H1 (cell line): Measurements from ENCODE around the gene PRPF6. TPM values are rescaled to one million over a fixed set of nuclear protein-coding genes. Genes with fewer than 3 reads are reported as not detected.

ENCODE experiments used
- CTCF ChIA-PET: fragments of 300-600 bp; sonication (Branson Sonifier 250); formaldehyde crosslinking; loops from one replicate; lab custom pipeline; 2021; ENCODE audit not compliant: partially characterized antibody; lab: Charles Lee
- POLR2A ChIA-PET: fragments of 300-600 bp; sonication (Branson Sonifier 250); formaldehyde crosslinking; loops from one replicate; lab custom pipeline; 2021; ENCODE audit warnings: inconsistent platforms; ENCODE audit not compliant: partially characterized antibody; lab: Charles Lee
- DNase-seq, 2 experiments: peaks; one replicate each; pipeline versions ENCODE4 v3.0.0 to v3.0.0-alpha.2; 2010 to 2022; ENCODE audit warnings: low spot score in 2 of 2, low read depth in 1 of 2, mixed read lengths in 1 of 2
- FAIRE-seq: peaks from 2 replicates; lab custom pipeline; 2011; peaks lifted over from hg19 to GRCh38; lab: Jason Lieb, UNC
- H2AFZ ChIP-seq: 2 replicates; pipeline ENCODE4 v1.8.1; 2012; ENCODE audit warnings: low read length, inconsistent platforms
- H2AK5ac ChIP-seq: 2 replicates; pipeline ENCODE4 v1.6.1; 2013; ENCODE audit warnings: low read depth, low read length
- H2BK120ac ChIP-seq: replicated peaks from 2 replicates; pipeline ENCODE3; 2013; ENCODE audit warnings: low read depth, low read length, inconsistent platforms
- H2BK12ac ChIP-seq: 2 replicates; pipeline ENCODE4 v1.6.1; 2013; ENCODE audit warnings: low read depth, low read length
- H2BK15ac ChIP-seq: 2 replicates; pipeline ENCODE4 v1.6.1; 2013; ENCODE audit warnings: low read length
- H2BK20ac ChIP-seq: 2 replicates; pipeline ENCODE4 v1.6.1; 2013; ENCODE audit warnings: low read length
- H2BK5ac ChIP-seq: 2 replicates; pipeline ENCODE4 v1.6.1; 2013; ENCODE audit warnings: low read depth, low read length
- H3K14ac ChIP-seq: 2 replicates; pipeline ENCODE4 v1.6.1; 2013; ENCODE audit warnings: inconsistent platforms; ENCODE audit not compliant: insufficient read length
- H3K18ac ChIP-seq: 2 replicates; pipeline ENCODE4 v1.6.1; 2013; ENCODE audit warnings: low read length; ENCODE audit errors: extremely low read depth
- H3K23ac ChIP-seq: 2 replicates; pipeline ENCODE4 v1.6.1; 2013; ENCODE audit warnings: inconsistent platforms; ENCODE audit not compliant: insufficient read length
- H3K23me2 ChIP-seq: 2 replicates; pipeline ENCODE4 v1.6.1; 2013; ENCODE audit warnings: low read depth, low read length
- H3K27ac ChIP-seq: 2 replicates; pipeline ENCODE4 v1.6.1; 2011; ENCODE audit warnings: low read depth, low read length, inconsistent platforms
- H3K27me3 ChIP-seq, 4 experiments: replicated peaks in 1 of 4; 1 replicate in 1 of 4; 2 replicates in 3 of 4; pipeline versions ENCODE4 v1.6.1 to v1.8.1; 2011 to 2013; ENCODE audit warnings: low read length in 3 of 4, mild to moderate bottlenecking in 3 of 4, inconsistent platforms in 2 of 4, mixed read lengths in 2 of 4, moderate library complexity in 1 of 4; ENCODE audit not compliant: control insufficient read depth in 3 of 4, insufficient read depth in 3 of 4; ENCODE audit errors: extremely low read depth in 1 of 4
- H3K36me3 ChIP-seq, 4 experiments: 2 replicates each; pipeline versions ENCODE4 v1.6.1 to v1.8.1; 2011 to 2013; ENCODE audit warnings: mild to moderate bottlenecking in 4 of 4, low read length in 3 of 4, moderate library complexity in 2 of 4, control low read depth in 1 of 4, inconsistent platforms in 1 of 4; ENCODE audit not compliant: insufficient read depth in 4 of 4, control insufficient read depth in 2 of 4
- H3K4ac ChIP-seq: replicated peaks from 2 replicates; pipeline ENCODE3; 2013; ENCODE audit warnings: low read length, low read depth, mixed read lengths, inconsistent platforms; ENCODE audit not compliant: insufficient read length
- H3K4me1 ChIP-seq, 4 experiments: replicated peaks in 1 of 4; 1 replicate in 1 of 4; 2 replicates in 3 of 4; pipeline versions ENCODE4 v1.6.1 to v1.8.1; 2011 to 2013; ENCODE audit warnings: low read length in 3 of 4, inconsistent platforms in 2 of 4, mixed read lengths in 1 of 4; ENCODE audit not compliant: insufficient read depth in 4 of 4, control insufficient read depth in 3 of 4
- H3K4me2 ChIP-seq, 2 experiments: 2 replicates each; pipeline versions ENCODE4 v1.6.1 to v1.8.1; 2011 to 2013; ENCODE audit warnings: low read depth in 2 of 2, low read length in 2 of 2, control low read depth in 1 of 2, inconsistent platforms in 1 of 2, mild to moderate bottlenecking in 1 of 2; ENCODE audit not compliant: insufficient read depth in 1 of 2
- H3K4me3 ChIP-seq, 4 experiments: fragments of 200-600, 300-600 bp in 1 of 4; sonication (generic), shearing (Covaris generic), sonication (Bioruptor Twin) in 1 of 4; 2 replicates each; pipeline versions ENCODE4 v1.5.1 to v1.8.1; 2011 to 2016; ENCODE audit warnings: low read length in 4 of 4, low read depth in 3 of 4, control low read depth in 2 of 4, inconsistent platforms in 2 of 4, mild to moderate bottlenecking in 2 of 4, mixed read lengths in 1 of 4, moderate library complexity in 1 of 4; ENCODE audit not compliant: insufficient read depth in 2 of 4; ENCODE audit errors: extremely low read depth in 1 of 4
- H3K56ac ChIP-seq: replicated peaks from 2 replicates; pipeline ENCODE3; 2013; ENCODE audit warnings: low read depth, mild to moderate bottlenecking, mixed read lengths, low read length, inconsistent platforms; ENCODE audit not compliant: insufficient read length
- H3K79me1 ChIP-seq: 2 replicates; pipeline ENCODE4 v1.6.1; 2013; ENCODE audit warnings: low read depth, low read length, control low read depth
- H3K79me2 ChIP-seq, 2 experiments: 2 replicates each; pipeline versions ENCODE4 v1.6.1 to v1.8.1; 2012 to 2013; ENCODE audit warnings: low read length in 2 of 2, mild to moderate bottlenecking in 2 of 2, inconsistent platforms in 1 of 2; ENCODE audit not compliant: insufficient read depth in 2 of 2, control insufficient read depth in 1 of 2
- H3K9ac ChIP-seq, 4 experiments: replicated peaks in 1 of 4; 1 replicate in 1 of 4; 2 replicates in 3 of 4; pipeline versions ENCODE4 v1.6.1 to v1.8.1; 2011 to 2013; ENCODE audit warnings: low read depth in 3 of 4, low read length in 3 of 4, control low read depth in 2 of 4, mild to moderate bottlenecking in 2 of 4, moderate library complexity in 2 of 4, inconsistent platforms in 1 of 4; ENCODE audit errors: extremely low read depth in 1 of 4
- H3K9me3 ChIP-seq, 2 experiments: 2 replicates each; pipeline versions ENCODE4 v1.6.1 to v1.8.1; 2012 to 2013; ENCODE audit warnings: mild to moderate bottlenecking in 2 of 2, moderate library complexity in 2 of 2, control low read depth in 1 of 2, inconsistent platforms in 1 of 2, low read depth in 1 of 2, low read length in 1 of 2, mixed read lengths in 1 of 2; ENCODE audit not compliant: insufficient read depth in 2 of 2
- H4K20me1 ChIP-seq, 2 experiments: replicated peaks in 1 of 2; 2 replicates each; pipeline versions ENCODE3 to v1.8.1; 2011 to 2013; ENCODE audit warnings: inconsistent platforms in 2 of 2, low read length in 2 of 2, mild to moderate bottlenecking in 1 of 2; ENCODE audit not compliant: insufficient read depth in 2 of 2, control insufficient read depth in 1 of 2
- H4K5ac ChIP-seq: 2 replicates; pipeline ENCODE4 v1.6.1; 2013; ENCODE audit warnings: low read length, low read depth, mixed read lengths, inconsistent platforms; ENCODE audit not compliant: insufficient read length
- H4K8ac ChIP-seq: 2 replicates; pipeline ENCODE4 v1.8.0; 2013; ENCODE audit warnings: mild to moderate bottlenecking, moderate library complexity, low read length, inconsistent platforms; ENCODE audit not compliant: insufficient read depth; ENCODE audit errors: extremely low read depth
- H4K91ac ChIP-seq: replicated peaks from 2 replicates; pipeline ENCODE3; 2013; ENCODE audit warnings: low read length, mixed read lengths, inconsistent platforms; ENCODE audit not compliant: insufficient read length
- CBX5 ChIP-seq: fragments of 300-800, 300-1000 bp; sonication (generic); IDR thresholded peaks from 2 replicates; pipeline ENCODE4 v1.7.1; 2016; ENCODE audit warnings: antibody characterized with exemption, low read length, low read depth
- CTCF ChIP-seq, 3 experiments: IDR thresholded peaks; 1 replicate in 2 of 3; 2 replicates in 1 of 3; pipeline versions ENCODE4 v1.5.1 to v1.6.1; 2011; ENCODE audit warnings: low read length in 3 of 3, mild to moderate bottlenecking in 3 of 3, inconsistent platforms in 2 of 3, low read depth in 1 of 3, moderate library complexity in 1 of 3; ENCODE audit not compliant: insufficient read depth in 1 of 3; ENCODE audit errors: control extremely low read depth in 1 of 3
- NANOG ChIP-seq: IDR thresholded peaks from 2 replicates; pipeline ENCODE4 v1.6.1; 2011; ENCODE audit warnings: low read length, low read depth, mild to moderate bottlenecking, inconsistent platforms; ENCODE audit not compliant: insufficient read depth, poor library complexity, severe bottlenecking
- RAD21 ChIP-seq, 2 experiments: IDR thresholded peaks in 1 of 2; conservative IDR thresholded peaks in 1 of 2; 2 replicates each; pipeline ENCODE4 v1.6.1; 2011; ENCODE audit warnings: low read depth in 2 of 2, low read length in 2 of 2, improper control_type of control experiment in 1 of 2, inconsistent platforms in 1 of 2, mild to moderate bottlenecking in 1 of 2, moderate library complexity in 1 of 2
- SIN3A ChIP-seq, 2 experiments: IDR thresholded peaks in 1 of 2; conservative IDR thresholded peaks in 1 of 2; 2 replicates each; pipeline ENCODE4 v1.6.1; 2011 to 2012; ENCODE audit warnings: low read length in 2 of 2, improper control_type of control experiment in 1 of 2, low read depth in 1 of 2, mild to moderate bottlenecking in 1 of 2
- WGBS, 2 experiments: shearing (Covaris generic) in 1 of 2; methylation state at CpG; one replicate each; pipeline versions ENCODE4 v1.1.6 to v1.1.7; 2013 to 2015; ENCODE audit warnings: low lambda C conversion rate in 2 of 2, mixed read lengths in 2 of 2, inconsistent platforms in 1 of 2, low coverage in 1 of 2, missing lambda C conversion rate in 1 of 2; ENCODE audit not compliant: insufficient replicate concordance in 2 of 2, insufficient coverage in 1 of 2, insufficient read length in 1 of 2; ENCODE audit errors: extremely low coverage in 1 of 2, missing lambda C conversion rate in 1 of 2; 5-methylcytosine and 5-hydroxymethylcytosine counted together
- polyA plus RNA-seq, 7 experiments: library from polyadenylated mRNA; depleted of rRNA in 3 of 7; stranded (reverse) in 5 of 7; unstranded in 2 of 7; fragments of >200 nt in 5 of 7; fragments of 200-250 nt in 2 of 7; gene quantifications; 1 replicate in 5 of 7; 2 replicates in 1 of 7; 4 replicates in 1 of 7; pipeline versions ENCODE4 v1.2.1 to v1.2.3, GENCODE V29; 2011 to 2013; ENCODE audit warnings: missing spikeins in 2 of 7, mixed read lengths in 2 of 7
- total RNA-seq: library from RNA; stranded (reverse); fragmentation: NEBNext Ultra II Directional; extraction: Animal tissue kit (Norgen Biotek cat#: 25700); gene quantifications from 2 replicates; pipeline ENCODE4 v1.2.1, GENCODE V29; 2021

Gene PRPF6
- total and polyA plus RNA-seq, 2 of the 8 experiments (the other 6 are each of a cell fraction or from before 2014, with no cell fraction given): 27.9 to 76.9 TPM

DNA sequence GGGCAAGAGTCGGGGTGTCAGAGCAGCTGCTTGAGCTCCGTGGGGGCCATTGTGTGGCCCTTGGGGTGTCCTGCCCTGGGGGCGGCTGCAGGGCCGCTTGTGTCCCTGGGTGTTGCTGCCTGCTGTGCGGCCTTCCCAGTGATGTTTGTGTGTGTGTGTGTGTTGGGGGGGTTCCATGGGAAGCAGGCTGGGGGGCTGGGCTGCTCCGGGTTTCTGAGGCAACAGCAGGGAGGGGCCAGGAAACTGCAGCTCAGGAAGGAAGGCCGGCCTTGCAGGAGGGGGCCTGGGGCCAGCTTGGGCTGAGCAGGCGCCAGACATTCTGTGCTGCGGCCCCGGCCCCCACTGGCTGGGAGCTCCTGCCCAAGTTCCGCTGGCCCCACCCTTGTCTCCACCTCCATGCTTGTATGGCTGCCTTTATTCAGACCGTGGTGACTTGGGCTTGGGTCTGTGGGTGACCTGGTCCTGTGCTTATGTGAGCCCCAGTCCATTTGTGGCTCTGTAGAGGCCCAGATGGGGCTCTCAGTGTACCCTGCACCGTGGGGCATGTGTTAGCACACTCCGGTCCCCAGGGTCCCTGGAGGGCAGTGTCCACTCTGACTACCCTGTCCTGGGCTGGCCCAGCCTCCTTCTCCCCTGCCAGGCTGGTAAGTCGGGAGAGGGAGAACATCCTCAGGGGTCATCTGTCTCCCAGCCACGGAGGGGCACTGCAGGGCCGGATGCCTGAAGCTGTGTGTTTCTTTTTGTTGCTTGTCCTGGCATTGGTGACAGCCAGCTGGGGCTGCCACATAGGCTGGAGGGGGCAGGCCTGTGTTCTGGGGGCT is 73.1 kb downstream of the PRPF6 start:
- H3K23me2 ChIP-seq: no peaks in the 10 kb centered on the region
- H2AFZ ChIP-seq: no peak overlapping the region
- WGBS, 2 experiments: 68% methylated on average over 16 of the region's 17 CpGs; no CpG with 5 or more reads in 1 of the 2 experiments
- no peak overlapping the region for H3K27ac ChIP-seq
- H3K56ac ChIP-seq: no peak overlapping the region
- H3K4me1 ChIP-seq: peaks cover 0 to 28% (median 15%) of the 10 kb centered on the region in 4 experiments; a peak in 6 of 7 replicates
- H3K14ac ChIP-seq: no peak overlapping the region
- TF ChIP-seq SIN3A (conservative IDR thresholded peaks at IDR 0.05 in 1 of 2, IDR thresholded peaks at IDR 0.05 in 1 of 2; ENCODE audit: low read depth in 1 of 2, low read length in 2 of 2) (peak; percentile 56 to 86; a peak in 2 of 4 replicates), NANOG (no peak), RAD21 (IDR thresholded peaks at IDR 0.05 in 1 of 2, conservative IDR thresholded peaks at IDR 0.05 in 1 of 2; ENCODE audit: low read depth in 2 of 2, low read length in 2 of 2) (peak; percentile 47 to 59; a peak in 3 of 4 replicates), CBX5 (no peak), CTCF (IDR thresholded peaks at IDR 0.05; ENCODE audit: control extremely low read depth in 1 of 3, insufficient read depth in 1 of 3, low read depth in 1 of 3, low read length in 3 of 3) (peak; percentile 53 to 67 (median 64))
- H3K79me1 ChIP-seq: no peaks in the 10 kb centered on the region
- ChIA-PET CTCF (interaction anchor here (0.5 to 15.0 kb wide), 23 partner anchors 10 to 1685 kb away, joined by 3 to 139 read pairs (median 3); partner anchors contain the start of genes LKAAEAR1, OPRL1, PRPF6 and RGS19), POLR2A (interaction anchor here (0.6 to 3.7 kb wide), 13 partner anchors 8 to 199 kb away, joined by 3 to 24 read pairs (median 4); partner anchors contain the start of genes C20orf204, PRPF6 and TCEA2)
- H2BK20ac ChIP-seq: no peak overlapping the region
- H4K91ac ChIP-seq: no peak overlapping the region
- no peak overlapping the region for H3K9ac ChIP-seq
- H3K79me2 ChIP-seq: no peaks in the 10 kb centered on the region
- FAIRE-seq: no peak
- no peak for DNase-seq
- peak overlapping the region; percentile 53 for H3K4ac ChIP-seq
- no peak overlapping the region for H3K4me2 ChIP-seq
- no peak overlapping the region for H3K4me3 ChIP-seq
- no peak overlapping the region for H4K5ac ChIP-seq
- H3K9me3 ChIP-seq: no peaks in the 10 kb centered on the region
- peak overlapping the region; percentile 60; the same call in 1 of the 2 replicates for H2BK12ac ChIP-seq
- no peaks in the 10 kb centered on the region for H3K36me3 ChIP-seq
- peak overlapping the region; percentile 26; the same call in 1 of the 2 replicates for H3K18ac ChIP-seq
- H4K8ac ChIP-seq: peak overlapping the region; percentile 35; the same call in 1 of the 2 replicates
- no peak overlapping the region for H2AK5ac ChIP-seq
- peak overlapping the region; percentile 60; the same call in 1 of the 2 replicates for H2BK5ac ChIP-seq
- no peaks in the 10 kb centered on the region for H4K20me1 ChIP-seq
- H3K23ac ChIP-seq: no peak overlapping the region
- no peak overlapping the region for H2BK120ac ChIP-seq
- peak overlapping the region; percentile 47 for H2BK15ac ChIP-seq
- peaks cover 15 to 30% (median 22%) of the 10 kb centered on the region in 4 experiments for H3K27me3 ChIP-seq
